Ascending aorta (tissue), 2 donors: ENCODE measurements around the gene ROMO1. TPM values are rescaled to one million over a fixed set of nuclear protein-coding genes. Genes with fewer than 3 reads are reported as not detected.
A peak's percentile ranks its signal among the peaks of the same experiment; 100 is the strongest.

Experiments used
- DNase-seq, 2 donors: peaks; one replicate each; pipeline ENCODE4 v3.0.0-alpha.2; 2019; ENCODE audit warnings: low spot score in 2 of 2
- H3K27ac ChIP-seq, 2 donors: fragments of 200-600 bp; sonication (generic); one replicate each; pipeline ENCODE4 v1.5.1; 2016 to 2017; ENCODE audit warnings: mild to moderate bottlenecking in 1 of 2
- H3K27me3 ChIP-seq: fragments of 200-600 bp; sonication (generic); one replicate; pipeline ENCODE4 v1.5.1; 2017
- H3K36me3 ChIP-seq, 2 donors: fragments of 200-600 bp; sonication (generic); one replicate each; pipeline ENCODE4 v1.5.1; 2016
- H3K4me1 ChIP-seq, 2 donors: fragments of 200-600 bp; sonication (generic); one replicate each; pipeline ENCODE4 v1.5.1; 2016 to 2017; ENCODE audit warnings: mild to moderate bottlenecking in 1 of 2
- H3K4me3 ChIP-seq, 2 donors: fragments of 200-600 bp; sonication (generic); one replicate each; pipeline ENCODE4 v1.5.1; 2016 to 2017; ENCODE audit warnings: mild to moderate bottlenecking in 1 of 2
- H3K9me3 ChIP-seq, 2 donors: fragments of 200-600 bp; sonication (generic); one replicate each; pipeline ENCODE4 v1.5.1; 2016
- CTCF ChIP-seq, 3 experiments: fragments of 200-600 bp in 2 of 3; fragments of 450-650 bp in 1 of 3; sonication (generic) in 2 of 3; IDR thresholded peaks; one replicate each; pipeline ENCODE4 v1.5.1; 2016 to 2019; ENCODE audit warnings: antibody characterized with exemption in 3 of 3, mild to moderate bottlenecking in 1 of 3, moderate library complexity in 1 of 3
- intact Hi-C: fragments of 100-400 bp; cut with DNase I; formaldehyde crosslinking; loops from one replicate; pipeline ENCODE4 v1.15.1; 2023
- total RNA-seq: library from RNA; depleted of rRNA; stranded (reverse); fragments of >200 nt; gene quantifications from one replicate; pipeline ENCODE4 v1.1.0, GENCODE V29; 2016

ROMO1 gene
- total RNA-seq, 1 donor from 2014 or later = 85.5 TPM

GRCh38 chr20:35731862-35732643 lies 32.8 kb downstream of the ROMO1 start:
- no peak for TF ChIP-seq CTCF (IDR thresholded peaks at IDR 0.05)
- H3K4me1 ChIP-seq = peaks cover 5 to 57% of the 10 kb centered on the region in 2 donors
- no peak for DNase-seq
- H3K36me3 ChIP-seq = peaks cover 86 to 100% of the 10 kb centered on the region in 2 donors
- no peak overlapping the region for H3K4me3 ChIP-seq
- H3K9me3 ChIP-seq = no peaks in the 10 kb centered on the region
- intact Hi-C loops = no loop called here
- no peaks in the 10 kb centered on the region for H3K27me3 ChIP-seq
- no peak overlapping the region for H3K27ac ChIP-seq

- intact Hi-C loops = no loop called here
- no peak for DNase-seq
- Histone ChIP-seq H3K9me3 (no peaks in the 10 kb centered on the region), H3K4me3 (no peak overlapping the region), H3K27me3 (no peaks in the 10 kb centered on the region), H3K36me3 (peaks cover 87 to 100% of the 10 kb centered on the region in 2 donors), H3K27ac (no peak overlapping the region), H3K4me1 (peaks cover 5 to 58% of the 10 kb centered on the region in 2 donors)
- no peak for TF ChIP-seq CTCF (IDR thresholded peaks at IDR 0.05)
These were observed 33.4 kb downstream of the ROMO1 start for GRCh38 chr20:35732644-35732982.

- Histone ChIP-seq H3K27me3 (no peaks in the 10 kb centered on the region), H3K4me1 (peaks cover 11 to 70% of the 10 kb centered on the region in 2 donors), H3K27ac (peak overlapping the region in 1 of 2 donors; percentile 13), H3K9me3 (no peaks in the 10 kb centered on the region), H3K4me3 (no peak overlapping the region), H3K36me3 (peaks cover 83 to 99% of the 10 kb centered on the region in 2 donors)
- no peak for DNase-seq
- intact Hi-C loops = loop anchor here (2.0 kb wide), 1 partner anchor 14 kb away; no protein-coding TSS in a partner anchor
- no peak for TF ChIP-seq CTCF (IDR thresholded peaks at IDR 0.05)
These were observed 35.2 kb downstream of the ROMO1 start for GRCh38 chr20:35734374-35734773.

GRCh38 chr20:35734777-35735649 lies 35.8 kb downstream of the ROMO1 start:
- H3K27ac ChIP-seq = peak overlapping the region in 1 of 2 donors; percentile 13

More at GRCh38 chr20:35734777-35735649, 35.8 kb downstream of the ROMO1 start:
- peaks cover 11 to 72% of the 10 kb centered on the region in 2 donors for H3K4me1 ChIP-seq
- intact Hi-C loops = loop anchor here (2.0 kb wide), 1 partner anchor 14 kb away; no protein-coding TSS in a partner anchor
- no peak for DNase-seq
- H3K36me3 ChIP-seq = peaks cover 78 to 99% of the 10 kb centered on the region in 2 donors
- no peak for TF ChIP-seq CTCF (IDR thresholded peaks at IDR 0.05)
- no peak overlapping the region for H3K4me3 ChIP-seq
- H3K9me3 ChIP-seq = no peaks in the 10 kb centered on the region
- H3K27me3 ChIP-seq = no peaks in the 10 kb centered on the region
